ENCODE measurements around the gene RNF41.

The RNF41 gene

DNA sequence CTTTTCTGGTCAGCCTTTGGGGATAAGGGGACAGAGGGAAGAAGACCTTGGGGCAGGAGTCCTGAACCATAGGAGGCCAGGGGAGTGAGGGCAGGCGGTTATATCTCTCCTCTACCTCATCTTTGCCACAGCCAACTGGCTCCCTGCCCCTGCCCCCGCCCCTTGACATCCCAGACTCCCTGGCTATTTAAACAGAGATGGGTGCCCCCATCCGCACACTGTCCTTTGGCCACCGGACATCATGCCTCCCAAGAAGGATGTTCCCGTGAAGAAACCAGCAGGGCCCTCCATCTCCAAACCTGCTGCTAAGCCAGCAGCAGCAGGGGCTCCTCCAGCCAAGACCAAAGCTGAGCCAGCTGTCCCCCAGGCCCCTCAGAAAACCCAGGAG is 68.0 kb downstream of the RNF41 start:
- H3K27ac ChIP-seq = no peak overlapping the region; the same call in 1 of the 2 replicates
- TF ChIP-seq, protein P1, sequence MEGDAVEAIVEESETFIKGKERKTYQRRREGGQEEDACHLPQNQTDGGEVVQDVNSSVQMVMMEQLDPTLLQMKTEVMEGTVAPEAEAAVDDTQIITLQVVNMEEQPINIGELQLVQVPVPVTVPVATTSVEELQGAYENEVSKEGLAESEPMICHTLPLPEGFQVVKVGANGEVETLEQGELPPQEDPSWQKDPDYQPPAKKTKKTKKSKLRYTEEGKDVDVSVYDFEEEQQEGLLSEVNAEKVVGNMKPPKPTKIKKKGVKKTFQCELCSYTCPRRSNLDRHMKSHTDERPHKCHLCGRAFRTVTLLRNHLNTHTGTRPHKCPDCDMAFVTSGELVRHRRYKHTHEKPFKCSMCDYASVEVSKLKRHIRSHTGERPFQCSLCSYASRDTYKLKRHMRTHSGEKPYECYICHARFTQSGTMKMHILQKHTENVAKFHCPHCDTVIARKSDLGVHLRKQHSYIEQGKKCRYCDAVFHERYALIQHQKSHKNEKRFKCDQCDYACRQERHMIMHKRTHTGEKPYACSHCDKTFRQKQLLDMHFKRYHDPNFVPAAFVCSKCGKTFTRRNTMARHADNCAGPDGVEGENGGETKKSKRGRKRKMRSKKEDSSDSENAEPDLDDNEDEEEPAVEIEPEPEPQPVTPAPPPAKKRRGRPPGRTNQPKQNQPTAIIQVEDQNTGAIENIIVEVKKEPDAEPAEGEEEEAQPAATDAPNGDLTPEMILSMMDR (conservative IDR thresholded peaks at IDR 0.05) = no peak

DNA sequence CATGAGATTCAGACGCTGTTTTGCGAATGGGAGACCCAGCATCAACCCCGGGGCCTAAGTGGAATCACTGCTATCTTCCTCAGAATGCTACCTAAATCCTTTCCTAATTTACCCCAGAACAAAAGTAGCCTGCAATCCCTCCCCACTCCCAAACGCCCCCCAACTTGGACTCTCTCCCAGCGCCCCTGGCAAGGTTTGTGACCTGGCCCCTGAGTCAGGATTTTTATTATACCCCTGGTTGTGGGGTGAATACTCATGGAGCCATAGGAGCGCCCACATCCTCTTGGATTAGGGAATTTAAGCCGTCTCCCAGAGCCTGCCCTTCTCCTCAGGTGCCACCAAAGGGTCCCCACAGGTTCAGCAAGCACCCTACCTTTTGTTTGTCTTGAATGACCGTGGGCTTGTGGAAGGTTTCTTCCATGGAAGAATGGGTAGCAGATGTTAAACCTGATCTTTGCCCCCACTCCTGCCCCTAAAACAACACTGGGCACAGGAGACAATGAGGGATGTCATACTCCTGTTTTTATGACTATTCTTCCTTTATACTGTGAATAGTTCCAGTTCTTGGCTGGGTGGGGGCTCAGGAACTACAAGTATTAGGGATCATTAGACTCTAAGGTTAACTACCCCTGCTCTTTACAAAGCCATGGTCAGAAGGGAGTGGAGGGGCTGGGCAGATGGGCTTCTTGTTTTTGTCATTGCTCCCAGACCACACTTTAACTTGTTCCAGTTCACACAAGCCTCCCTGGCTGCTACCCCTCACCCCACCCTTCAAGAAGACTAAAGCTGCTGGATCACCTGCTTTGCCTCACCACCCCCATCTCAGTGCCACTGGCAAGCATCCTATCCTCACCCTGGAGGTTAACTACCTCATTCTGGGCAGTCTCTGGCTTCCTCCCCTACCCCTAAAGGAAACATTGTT is 68.7 kb downstream of the RNF41 start:
- TF ChIP-seq, protein P1 (conservative IDR thresholded peaks at IDR 0.05) = no peak
- peak overlapping the region; percentile 95 for H3K27ac ChIP-seq
